HG03378 (cell line): Measurements from ENCODE around the gene PCDHB7.
"Not testable (repeated sequence)": the region's sequence is repeated elsewhere in the genome, so short reads cannot be mapped to it uniquely, and the experiment has no call there.

ENCODE experiments used
- ATAC-seq: cut with Tn5 transposase; IDR thresholded peaks from one replicate; pipeline ENCODE4 v1.9.1; 2021; ENCODE audit warnings: mild to moderate bottlenecking, moderate library complexity; ENCODE audit not compliant: unreplicated experiment

PCDHB7 gene

DNA sequence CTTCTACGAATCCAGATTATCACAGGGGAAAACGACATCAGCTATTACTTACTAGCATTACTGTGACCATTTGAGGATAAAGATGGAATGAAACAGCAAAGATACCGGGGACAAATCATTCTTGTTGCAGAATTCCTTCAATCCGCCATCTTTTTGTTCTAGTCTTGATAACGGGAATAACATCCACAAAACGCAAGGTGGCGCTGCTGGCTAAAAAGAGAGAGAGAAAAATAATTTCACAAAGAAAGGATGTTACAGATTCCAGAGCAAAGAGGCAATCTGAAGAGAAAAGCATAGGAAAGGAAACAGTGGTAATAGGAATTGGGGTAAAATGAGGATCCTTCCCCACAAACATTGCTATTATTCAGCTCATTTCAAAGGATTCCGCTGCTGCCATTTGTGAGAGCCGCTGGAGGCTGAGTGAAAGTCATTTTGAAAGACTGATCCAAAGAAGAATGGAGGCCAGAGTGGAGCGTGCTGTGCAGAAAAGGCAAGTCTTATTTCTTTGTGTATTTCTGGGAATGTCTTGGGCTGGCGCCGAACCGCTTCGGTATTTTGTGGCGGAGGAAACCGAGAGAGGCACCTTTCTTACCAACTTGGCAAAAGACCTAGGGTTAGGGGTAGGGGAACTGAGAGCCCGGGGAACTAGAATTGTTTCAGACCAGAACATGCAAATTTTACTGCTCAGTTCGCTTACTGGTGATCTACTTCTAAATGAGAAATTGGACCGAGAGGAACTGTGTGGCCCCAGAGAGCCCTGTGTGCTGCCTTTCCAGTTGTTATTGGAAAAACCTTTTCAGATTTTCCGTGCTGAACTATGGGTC lies at the start of gene PCDHB7:
PCDHB7 (plus strand) TSS at position 264 of the 824 bp plus-strand sequence; CDS start at position 456, 192 bp downstream.
- ATAC-seq: no peak

DNA sequence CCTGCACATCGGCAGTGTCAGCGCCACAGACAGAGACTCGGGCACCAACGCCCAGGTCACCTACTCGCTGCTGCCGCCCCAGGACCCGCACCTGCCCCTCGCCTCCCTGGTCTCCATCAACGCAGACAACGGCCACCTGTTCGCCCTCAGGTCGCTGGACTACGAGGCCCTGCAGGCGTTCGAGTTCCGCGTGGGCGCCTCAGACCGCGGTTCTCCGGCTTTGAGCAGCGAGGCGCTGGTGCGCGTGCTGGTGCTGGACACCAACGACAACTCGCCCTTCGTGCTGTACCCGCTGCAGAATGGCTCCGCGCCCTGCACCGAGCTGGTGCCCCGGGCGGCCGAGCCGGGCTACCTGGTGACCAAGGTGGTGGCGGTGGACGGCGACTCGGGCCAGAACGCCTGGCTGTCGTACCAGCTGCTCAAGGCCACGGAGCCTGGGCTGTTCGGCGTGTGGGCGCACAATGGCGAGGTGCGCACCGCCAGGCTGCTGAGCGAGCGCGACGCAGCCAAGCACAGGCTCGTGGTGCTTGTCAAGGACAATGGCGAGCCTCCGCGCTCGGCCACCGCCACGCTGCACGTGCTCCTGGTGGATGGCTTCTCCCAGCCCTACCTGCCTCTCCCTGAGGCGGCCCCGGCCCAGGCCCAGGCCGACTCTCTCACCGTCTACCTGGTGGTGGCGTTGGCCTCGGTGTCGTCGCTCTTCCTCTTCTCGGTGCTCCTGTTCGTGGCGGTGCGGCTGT lies 48.9 kb upstream of the PCDHB7 start:
- ATAC-seq: not testable (repeated sequence)

DNA sequence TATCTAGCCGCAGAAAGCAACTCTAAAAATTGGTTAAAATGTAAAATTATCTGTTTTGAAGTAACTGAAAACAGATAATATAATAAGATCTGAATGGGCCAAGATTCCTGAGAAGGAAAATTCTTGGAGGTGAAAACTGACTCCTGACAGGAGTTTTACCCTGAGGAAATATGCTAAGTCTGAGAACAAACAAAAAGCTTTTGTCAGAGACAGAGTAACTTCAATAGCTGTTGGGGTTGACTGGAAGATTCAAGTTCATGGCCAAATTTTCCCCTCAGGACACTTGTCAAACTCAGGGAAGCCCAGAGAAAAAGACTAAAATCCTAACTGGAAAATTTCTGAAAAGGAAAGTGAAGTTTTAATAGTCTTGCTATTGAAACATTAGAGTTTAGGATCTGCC lies 45.1 kb upstream of the PCDHB7 start:
- no peak for ATAC-seq

DNA sequence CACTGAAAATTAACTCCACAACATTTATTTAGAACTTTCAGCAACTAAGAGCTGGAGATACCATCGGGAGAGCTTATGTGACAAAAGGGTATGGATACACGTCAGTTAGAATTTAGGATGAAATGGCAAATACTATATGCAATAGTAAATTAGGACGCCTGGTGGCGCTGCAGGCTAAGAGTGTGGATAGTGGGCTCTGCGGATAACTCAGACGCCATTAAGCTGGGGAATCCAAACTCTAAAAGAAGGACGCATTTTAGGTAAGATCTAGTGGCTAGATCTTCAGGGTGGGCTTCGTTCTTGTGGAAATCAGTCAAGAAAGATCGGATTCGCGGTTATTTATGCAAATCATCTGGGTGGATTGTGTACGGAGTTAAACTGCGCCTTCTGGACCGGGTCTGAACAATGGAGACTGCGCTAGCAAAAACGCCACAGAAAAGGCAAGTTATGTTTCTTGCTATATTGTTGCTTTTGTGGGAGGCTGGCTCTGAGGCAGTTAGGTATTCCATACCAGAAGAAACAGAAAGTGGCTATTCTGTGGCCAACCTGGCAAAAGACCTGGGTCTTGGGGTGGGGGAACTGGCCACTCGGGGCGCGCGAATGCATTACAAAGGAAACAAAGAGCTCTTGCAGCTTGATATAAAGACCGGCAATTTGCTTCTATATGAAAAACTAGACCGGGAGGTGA lies 37.3 kb upstream of the PCDHB7 start, which contains the start of gene PCDHB5:
PCDHB5 (plus strand) TSS at position 177 of the 688 bp plus-strand sequence; CDS start at position 406, 229 bp downstream.
- no peak for ATAC-seq

DNA sequence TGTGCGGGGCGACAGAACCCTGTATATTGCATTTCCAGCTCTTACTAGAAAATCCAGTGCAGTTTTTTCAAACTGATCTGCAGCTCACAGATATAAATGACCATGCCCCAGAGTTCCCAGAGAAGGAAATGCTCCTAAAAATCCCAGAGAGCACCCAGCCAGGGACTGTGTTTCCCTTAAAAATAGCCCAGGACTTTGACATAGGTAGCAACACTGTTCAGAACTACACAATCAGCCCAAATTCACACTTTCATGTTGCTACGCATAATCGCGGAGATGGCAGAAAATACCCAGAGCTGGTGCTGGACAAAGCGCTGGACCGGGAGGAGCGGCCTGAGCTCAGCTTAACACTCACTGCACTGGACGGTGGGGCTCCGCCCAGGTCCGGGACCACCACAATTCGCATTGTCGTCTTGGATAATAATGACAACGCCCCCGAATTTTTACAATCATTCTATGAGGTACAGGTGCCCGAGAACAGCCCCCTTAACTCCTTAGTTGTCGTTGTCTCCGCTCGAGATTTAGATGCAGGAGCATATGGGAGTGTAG lies 36.7 kb upstream of the PCDHB7 start:
- ATAC-seq: no peak

DNA sequence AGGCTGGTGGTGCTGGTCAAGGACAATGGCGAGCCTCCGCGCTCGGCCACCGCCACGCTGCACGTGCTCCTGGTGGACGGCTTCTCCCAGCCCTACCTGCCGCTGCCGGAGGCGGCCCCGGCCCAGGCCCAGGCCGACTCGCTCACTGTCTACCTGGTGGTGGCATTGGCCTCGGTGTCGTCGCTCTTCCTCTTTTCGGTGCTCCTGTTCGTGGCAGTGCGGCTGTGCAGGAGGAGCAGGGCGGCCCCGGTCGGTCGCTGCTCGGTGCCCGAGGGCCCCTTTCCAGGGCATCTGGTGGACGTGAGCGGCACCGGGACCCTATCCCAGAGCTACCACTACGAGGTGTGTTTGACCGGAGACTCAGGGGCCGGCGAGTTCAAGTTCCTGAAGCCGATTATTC lies 35.1 kb upstream of the PCDHB7 start:
- ATAC-seq: not testable (repeated sequence)

DNA sequence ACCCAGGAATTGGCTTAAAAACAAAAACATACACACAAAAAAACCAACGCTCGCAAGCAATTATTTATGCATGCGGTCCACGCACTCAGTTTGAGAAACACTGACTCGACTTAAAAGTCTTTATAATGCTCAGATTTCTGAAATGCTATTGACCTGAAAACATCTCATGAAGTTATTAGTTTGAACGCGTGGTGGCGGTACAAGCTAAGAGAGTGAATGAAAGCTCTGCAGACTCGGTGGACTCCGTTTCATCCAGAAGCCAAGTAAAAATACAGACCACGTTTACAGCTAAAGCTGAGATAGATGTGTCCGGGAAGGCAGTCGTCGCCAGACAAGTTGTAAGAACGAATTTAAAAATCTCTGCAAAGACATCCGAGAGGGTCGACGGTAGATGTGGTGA lies 22.6 kb upstream of the PCDHB7 start, which contains the start of gene PCDHB6:
PCDHB6 (plus strand) TSS at position 246 of the 400 bp plus-strand sequence. CDS start 201 bp downstream, outside the sequence.
- ATAC-seq: no peak

DNA sequence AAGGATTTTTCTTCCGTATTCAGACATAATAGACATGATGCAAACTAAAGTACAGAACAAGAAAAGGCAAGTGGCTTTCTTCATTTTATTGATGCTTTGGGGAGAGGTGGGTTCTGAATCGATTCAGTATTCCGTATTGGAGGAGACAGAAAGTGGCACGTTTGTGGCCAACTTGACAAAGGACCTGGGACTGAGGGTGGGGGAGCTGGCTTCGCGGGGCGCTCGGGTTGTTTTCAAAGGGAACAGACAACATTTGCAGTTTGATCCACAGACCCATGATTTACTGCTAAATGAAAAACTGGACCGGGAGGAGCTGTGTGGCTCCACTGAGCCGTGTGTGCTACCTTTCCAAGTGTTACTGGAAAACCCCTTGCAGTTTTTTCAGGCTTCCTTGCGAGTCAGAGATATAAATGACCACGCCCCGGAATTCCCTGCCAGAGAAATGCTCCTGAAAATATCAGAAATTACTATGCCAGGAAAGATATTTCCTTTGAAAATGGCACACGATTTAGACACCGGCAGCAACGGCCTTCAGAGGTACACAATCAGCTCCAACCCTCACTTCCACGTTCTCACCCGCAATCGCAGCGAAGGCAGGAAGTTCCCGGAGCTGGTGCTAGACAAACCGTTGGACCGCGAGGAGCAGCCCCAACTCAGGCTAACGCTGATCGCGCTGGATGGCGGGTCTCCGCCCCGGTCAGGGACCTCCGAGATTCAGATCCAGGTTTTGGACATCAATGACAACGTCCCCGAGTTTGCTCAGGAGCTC lies 22.0 kb upstream of the PCDHB7 start:
- no peak for ATAC-seq

DNA sequence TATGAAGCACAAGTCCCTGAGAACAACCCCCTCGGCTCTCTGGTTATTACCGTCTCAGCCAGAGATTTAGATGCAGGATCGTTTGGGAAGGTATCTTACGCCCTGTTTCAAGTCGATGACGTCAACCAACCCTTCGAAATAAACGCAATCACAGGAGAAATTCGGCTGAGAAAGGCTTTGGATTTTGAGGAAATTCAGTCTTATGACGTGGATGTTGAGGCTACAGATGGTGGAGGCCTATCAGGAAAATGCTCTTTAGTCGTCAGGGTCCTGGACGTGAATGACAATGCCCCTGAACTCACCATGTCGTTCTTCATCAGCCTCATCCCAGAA lies 21.5 kb upstream of the PCDHB7 start:
- no peak for ATAC-seq

DNA sequence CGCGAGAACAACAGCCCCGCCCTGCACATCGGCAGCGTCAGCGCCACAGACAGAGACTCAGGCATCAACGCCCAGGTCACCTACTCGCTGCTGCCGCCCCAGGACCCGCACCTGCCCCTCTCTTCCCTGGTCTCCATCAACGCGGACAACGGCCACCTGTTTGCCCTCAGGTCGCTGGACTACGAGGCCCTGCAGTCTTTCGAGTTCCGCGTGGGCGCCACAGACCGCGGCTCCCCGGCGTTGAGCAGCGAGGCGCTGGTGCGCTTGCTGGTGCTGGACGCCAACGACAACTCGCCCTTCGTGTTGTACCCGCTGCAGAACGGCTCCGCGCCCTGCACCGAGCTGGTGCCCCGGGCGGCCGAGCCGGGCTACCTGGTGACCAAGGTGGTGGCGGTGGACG lies 20.8 kb upstream of the PCDHB7 start:
- ATAC-seq: not testable (repeated sequence)

DNA sequence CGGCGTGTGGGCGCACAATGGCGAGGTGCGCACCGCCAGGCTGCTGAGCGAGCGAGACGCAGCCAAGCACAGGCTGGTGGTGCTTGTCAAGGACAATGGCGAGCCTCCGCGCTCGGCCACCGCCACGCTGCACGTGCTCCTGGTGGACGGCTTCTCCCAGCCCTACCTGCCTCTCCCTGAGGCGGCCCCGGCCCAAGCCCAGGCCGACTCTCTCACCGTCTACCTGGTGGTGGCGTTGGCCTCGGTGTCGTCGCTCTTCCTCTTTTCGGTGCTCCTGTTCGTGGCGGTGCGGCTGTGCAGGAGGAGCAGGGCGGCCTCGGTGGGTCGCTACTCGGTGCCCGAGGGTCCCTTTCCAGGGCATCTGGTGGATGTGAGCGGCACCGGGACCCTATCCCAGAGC lies 20.3 kb upstream of the PCDHB7 start:
- not testable (repeated sequence) for ATAC-seq

DNA sequence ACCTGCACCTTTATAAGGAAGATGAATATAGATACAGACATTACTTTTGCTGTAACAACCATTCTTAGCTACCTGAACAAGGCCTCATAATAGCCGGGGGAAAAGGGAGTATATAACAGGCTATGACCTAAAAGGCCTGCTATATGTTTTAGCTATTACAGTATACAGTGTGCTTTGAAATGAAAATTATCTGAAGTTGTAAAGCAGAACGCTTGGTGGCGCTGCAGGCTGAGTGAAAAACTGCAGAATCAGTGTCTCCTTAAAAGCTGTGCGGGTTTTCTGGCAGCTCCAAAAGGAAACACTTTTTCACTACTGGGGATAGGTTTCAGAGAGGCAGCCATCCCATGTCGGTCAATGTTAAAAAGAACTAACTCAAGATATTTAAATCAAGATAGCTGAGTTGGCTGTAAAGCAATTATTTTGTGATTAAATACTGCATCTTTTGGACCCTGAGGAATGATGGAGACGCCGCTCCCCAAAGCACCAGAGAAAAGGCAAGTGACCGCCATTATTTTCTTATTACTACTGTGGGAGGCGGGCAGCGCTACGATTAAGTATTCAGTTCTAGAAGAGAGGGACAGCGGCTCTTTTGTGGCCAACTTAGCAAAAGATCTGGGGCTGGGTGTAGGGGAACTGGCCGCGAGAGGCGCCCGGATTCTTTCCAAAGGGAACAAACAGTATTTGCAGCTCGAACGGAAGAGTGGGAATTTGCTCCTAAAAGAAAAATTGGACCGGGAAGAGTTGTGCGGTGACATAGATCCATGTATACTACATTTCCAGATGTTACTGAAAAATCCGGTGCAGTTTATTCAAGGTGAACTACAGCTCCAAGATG lies 16.7 kb upstream of the PCDHB7 start:
- ATAC-seq: no peak

DNA sequence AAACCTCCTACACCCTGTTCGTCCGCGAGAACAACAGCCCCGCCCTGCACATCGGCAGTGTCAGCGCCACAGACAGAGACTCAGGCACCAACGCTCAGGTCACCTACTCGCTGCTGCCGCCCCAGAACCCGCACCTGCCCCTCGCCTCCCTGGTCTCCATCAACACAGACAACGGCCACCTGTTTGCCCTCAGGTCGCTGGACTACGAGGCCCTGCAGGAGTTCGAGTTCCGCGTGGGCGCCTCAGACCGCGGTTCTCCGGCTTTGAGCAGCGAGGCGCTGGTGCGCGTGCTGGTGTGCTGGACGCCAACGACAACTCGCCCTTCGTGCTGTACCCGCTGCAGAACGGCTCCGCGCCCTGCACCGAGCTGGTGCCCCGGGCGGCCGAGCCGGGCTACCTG lies 15.1 kb upstream of the PCDHB7 start:
- not testable (repeated sequence) for ATAC-seq

DNA sequence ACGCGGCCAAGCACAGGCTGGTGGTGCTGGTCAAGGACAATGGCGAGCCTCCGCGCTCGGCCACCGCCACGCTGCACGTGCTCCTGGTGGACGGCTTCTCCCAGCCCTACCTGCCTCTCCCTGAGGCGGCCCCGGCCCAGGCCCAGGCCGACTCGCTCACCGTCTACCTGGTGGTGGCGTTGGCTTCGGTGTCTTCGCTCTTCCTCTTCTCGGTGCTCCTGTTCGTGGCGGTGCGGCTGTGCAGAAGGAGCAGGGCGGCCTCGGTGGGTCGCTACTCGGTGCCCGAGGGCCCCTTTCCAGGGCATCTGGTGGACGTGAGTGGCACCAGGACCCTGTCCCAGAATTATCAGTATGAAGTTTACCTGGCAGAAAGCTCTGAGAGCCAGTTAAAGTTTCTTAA lies 14.5 kb upstream of the PCDHB7 start:
- not testable (repeated sequence) for ATAC-seq

DNA sequence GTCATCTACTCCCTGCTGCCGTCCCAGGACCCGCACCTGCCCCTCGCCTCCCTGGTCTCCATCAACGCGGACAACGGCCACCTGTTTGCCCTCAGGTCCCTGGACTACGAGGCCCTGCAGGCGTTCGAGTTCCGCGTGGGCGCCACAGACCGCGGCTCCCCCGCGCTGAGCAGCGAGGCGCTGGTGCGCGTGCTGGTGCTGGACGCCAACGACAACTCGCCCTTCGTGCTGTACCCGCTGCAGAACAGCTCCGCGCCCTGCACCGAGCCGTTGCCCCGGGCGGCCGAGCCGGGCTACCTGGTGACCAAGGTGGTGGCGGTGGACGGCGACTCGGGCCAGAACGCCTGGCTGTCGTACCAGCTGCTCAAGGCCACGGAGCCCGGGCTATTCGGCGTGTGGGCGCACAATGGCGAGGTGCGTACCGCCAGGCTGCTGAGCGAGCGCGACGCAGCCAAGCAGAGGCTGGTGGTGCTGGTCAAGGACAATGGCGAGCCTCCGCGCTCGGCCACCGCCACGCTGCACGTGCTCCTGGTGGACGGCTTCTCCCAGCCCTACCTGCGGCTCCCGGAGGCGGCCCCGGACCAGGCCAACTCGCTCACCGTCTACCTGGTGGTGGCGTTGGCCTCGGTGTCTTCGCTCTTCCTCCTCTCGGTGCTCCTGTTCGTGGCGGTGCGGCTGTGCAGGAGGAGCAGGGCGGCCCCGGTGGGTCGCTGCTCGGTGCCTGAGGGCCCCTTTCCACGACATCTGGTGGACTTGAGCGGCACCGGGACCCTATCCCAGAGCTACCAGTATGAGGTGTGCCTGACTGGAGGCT lies 2.1 kb downstream of the PCDHB7 start:
- not testable (repeated sequence) for ATAC-seq

DNA sequence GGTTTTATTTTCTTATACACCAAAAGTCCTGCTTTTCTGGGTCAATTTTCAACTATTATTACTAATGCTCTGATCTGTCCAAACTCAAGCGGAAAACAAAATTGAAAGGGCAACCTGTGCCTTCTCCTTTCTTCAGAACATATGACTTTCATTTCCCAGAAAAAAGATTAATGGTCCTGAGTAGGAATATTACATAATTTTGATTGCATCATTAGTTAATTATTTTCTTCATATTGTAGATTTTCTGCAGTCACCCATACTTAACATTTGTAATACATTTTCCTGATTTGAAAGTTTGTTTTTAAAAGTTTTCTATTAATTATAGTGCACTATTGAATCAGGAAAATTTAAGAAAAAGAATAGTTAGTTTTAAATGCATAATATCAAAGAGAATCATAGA lies 3.5 kb downstream of the PCDHB7 start:
- ATAC-seq: no peak

DNA sequence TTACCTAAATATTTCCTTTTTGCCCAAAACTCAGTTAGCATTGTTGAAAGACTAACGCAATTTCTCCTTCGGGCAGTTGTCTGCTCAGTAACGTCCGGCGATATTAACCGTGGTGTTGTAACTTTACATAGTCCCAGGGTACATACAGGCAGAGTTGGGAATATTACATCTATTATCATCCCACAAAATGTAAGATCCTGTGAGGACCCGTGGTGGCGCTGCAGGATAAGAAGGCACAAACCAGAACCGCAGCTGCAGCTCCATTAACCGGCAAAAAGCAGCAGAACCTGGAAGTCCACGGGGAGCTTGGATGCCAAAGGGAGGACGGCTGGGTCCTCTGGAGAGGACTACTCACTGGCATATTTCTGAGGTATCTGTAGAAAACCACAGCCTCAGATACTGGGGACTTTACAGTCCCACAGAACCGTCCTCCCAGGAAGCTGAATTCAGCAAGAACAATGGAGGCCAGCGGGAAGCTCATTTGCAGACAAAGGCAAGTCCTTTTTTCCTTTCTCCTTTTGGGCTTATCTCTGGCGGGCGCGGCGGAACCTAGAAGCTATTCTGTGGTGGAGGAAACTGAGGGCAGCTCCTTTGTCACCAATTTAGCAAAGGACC lies 5.2 kb downstream of the PCDHB7 start, which contains the start of gene PCDHB8:
PCDHB8 (plus strand) TSS at position 214 of the 615 bp plus-strand sequence; CDS start at position 459, 245 bp downstream.
- not testable (repeated sequence) for ATAC-seq

DNA sequence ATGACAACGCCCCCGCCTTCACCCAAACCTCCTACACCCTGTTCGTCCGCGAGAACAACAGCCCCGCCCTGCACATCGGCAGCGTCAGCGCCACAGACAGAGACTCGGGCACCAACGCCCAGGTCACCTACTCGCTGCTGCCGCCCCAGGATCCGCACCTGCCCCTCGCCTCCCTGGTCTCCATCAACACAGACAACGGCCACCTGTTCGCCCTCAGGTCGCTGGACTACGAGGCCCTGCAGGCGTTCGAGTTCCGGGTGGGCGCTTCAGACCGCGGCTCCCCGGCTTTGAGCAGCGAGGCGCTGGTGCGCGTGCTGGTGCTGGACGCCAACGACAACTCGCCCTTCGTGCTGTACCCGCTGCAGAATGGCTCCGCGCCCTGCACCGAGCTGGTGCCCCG lies 6.9 kb downstream of the PCDHB7 start:
- not testable (repeated sequence) for ATAC-seq
